Measurements from ENCODE around the gene HPS1.

The HPS1 gene

GRCh38 chr10:98377001-98377400, 69.7 kb downstream of the HPS1 start:
- TF ChIP-seq, protein P1, sequence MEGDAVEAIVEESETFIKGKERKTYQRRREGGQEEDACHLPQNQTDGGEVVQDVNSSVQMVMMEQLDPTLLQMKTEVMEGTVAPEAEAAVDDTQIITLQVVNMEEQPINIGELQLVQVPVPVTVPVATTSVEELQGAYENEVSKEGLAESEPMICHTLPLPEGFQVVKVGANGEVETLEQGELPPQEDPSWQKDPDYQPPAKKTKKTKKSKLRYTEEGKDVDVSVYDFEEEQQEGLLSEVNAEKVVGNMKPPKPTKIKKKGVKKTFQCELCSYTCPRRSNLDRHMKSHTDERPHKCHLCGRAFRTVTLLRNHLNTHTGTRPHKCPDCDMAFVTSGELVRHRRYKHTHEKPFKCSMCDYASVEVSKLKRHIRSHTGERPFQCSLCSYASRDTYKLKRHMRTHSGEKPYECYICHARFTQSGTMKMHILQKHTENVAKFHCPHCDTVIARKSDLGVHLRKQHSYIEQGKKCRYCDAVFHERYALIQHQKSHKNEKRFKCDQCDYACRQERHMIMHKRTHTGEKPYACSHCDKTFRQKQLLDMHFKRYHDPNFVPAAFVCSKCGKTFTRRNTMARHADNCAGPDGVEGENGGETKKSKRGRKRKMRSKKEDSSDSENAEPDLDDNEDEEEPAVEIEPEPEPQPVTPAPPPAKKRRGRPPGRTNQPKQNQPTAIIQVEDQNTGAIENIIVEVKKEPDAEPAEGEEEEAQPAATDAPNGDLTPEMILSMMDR (IDR thresholded peaks at IDR 0.05; ENCODE audit: low read depth, low read length) = no peak
- no peak for DNase-seq (ENCODE audit: low read depth, low spot score)
- in situ Hi-C loops (cut with HindIII; ENCODE audit: low sequenced_read_pairs) = no loop called here
- H3K4me3 ChIP-seq (ENCODE audit: low read depth, low read length) = no peak overlapping the region

DNA sequence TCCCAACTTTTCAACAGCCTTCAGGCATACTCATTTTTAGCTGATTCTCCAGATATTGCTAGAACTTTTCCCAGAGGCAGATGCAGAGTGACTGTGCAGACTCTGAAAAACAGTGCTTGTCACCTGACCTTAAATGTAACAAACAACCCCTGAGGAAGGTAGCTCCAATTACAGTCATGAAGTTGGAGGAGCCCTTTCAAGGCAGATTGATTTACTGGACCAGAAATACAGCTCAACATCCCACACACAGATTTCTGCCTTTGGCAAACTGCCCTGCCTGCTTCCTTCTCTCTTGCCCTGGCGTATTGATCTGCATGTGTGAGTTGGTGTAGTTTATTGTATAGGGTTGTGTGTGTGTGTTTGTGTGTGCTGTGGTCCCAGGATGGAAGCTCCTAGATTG, 70.2 kb downstream of the HPS1 start:
- DNase-seq (ENCODE audit: low read depth, low spot score) = no peak
- TF ChIP-seq, protein P1 (IDR thresholded peaks at IDR 0.05; ENCODE audit: low read depth, low read length) = no peak
- in situ Hi-C loops (cut with HindIII; ENCODE audit: low sequenced_read_pairs) = no loop called here
- no peak overlapping the region for H3K4me3 ChIP-seq (ENCODE audit: low read depth, low read length)

DNA sequence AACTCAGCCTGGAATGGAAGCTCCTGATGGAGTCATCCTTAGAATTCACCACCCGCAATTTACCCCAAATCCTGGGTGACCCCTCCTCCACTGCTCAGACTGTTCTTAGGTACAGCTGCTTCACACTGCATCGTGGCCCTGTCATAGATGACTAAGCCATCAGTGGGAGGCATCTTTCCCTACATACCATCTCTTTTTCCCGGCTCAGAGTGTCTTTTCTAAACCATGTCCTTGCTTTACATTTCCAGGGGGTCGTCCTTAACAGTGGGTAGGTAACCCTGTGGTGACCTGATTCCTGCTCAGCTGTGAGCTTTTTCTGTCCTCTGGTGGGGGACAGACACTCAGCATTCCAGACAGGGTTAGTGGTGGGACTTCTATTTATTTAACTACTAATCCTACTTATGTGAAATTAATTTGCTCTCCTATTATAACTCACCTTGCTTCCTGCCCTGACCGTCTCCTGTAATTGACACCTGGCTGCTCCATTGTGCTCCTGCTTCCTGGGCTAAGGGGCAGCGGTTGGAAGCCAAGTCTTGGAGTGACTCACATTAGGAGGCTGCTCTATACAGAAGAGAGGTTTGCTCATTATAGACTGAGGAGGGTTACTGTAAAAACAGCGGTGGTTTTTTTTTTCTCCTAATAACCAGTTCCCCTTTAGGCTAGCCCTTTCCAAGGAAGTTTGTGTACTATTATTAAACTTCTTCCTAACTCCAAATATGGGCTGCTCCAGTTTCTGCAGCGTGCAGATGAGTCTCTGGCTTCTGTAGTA, 72.3 kb downstream of the HPS1 start:
- no peak overlapping the region for H3K4me3 ChIP-seq (ENCODE audit: low read depth, low read length)
- in situ Hi-C loops (cut with HindIII; ENCODE audit: low sequenced_read_pairs) = no loop called here
- DNase-seq (ENCODE audit: low read depth, low spot score) = peak; percentile 68
- TF ChIP-seq, protein P1 (IDR thresholded peaks at IDR 0.05; ENCODE audit: low read depth, low read length) = no peak

GRCh38 chr10:98373260-98374040, 73.3 kb downstream of the HPS1 start:
- no peak for DNase-seq (ENCODE audit: low read depth, low spot score)
- no peak overlapping the region for H3K4me3 ChIP-seq (ENCODE audit: low read depth, low read length)
- in situ Hi-C loops (cut with HindIII; ENCODE audit: low sequenced_read_pairs) = no loop called here
- TF ChIP-seq, protein P1 (IDR thresholded peaks at IDR 0.05; ENCODE audit: low read depth, low read length) = no peak

DNA sequence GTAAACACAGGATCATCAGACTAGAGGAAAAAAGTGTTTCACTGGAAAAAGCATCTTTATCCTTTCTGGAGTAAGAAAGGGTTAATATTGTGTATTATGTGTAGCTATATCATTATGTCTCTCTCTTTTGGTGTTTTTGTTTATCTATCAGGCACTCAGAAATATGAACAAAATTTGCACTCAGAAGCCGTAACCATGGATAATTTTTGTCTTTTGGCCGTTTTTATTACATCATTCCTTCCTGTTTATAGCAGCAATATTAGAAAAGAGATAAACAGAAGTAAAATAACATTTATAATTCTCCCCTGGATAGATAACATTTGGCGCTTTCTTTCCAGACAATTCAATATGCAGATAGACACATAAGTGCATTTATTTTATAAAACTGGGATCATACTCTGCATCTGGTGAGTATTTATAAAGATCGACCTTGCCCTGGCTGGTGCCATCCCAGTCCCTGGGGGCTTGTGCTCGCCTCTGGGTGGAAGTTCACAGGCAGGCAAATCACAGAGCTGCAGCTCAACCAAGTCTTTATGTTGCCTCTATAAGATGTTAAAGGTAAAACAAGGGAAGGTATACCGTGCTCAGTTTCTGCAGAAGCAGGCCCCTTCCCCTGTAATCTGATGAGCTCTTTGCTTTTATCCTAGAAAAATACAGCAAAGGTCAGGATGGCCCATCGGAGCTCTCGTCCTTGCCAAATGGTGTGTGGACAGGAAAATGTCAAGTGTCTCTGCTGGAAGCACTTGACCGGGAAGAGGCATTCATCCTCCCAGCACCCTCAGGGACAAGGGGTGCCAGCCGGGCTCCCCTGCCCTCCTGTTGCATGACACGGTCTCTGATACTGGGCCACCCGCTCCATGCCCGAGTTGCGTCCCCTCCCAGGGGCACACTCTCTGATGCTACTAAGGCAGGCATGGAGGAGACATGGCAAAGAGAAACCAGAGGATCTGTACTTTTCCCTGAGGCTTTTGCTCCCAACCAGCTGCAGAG, 75.6 kb downstream of the HPS1 start:
- in situ Hi-C loops (cut with HindIII; ENCODE audit: low sequenced_read_pairs) = no loop called here
- DNase-seq (ENCODE audit: low read depth, low spot score) = no peak
- no peak overlapping the region for H3K4me3 ChIP-seq (ENCODE audit: low read depth, low read length)
- TF ChIP-seq, protein P1 (IDR thresholded peaks at IDR 0.05; ENCODE audit: low read depth, low read length) = no peak

GRCh38 chr10:98369801-98370200, 76.9 kb downstream of the HPS1 start:
- in situ Hi-C loops (cut with HindIII; ENCODE audit: low sequenced_read_pairs) = no loop called here
- H3K4me3 ChIP-seq (ENCODE audit: low read depth, low read length) = no peak overlapping the region
- DNase-seq (ENCODE audit: low read depth, low spot score) = no peak
- TF ChIP-seq, protein P1 (IDR thresholded peaks at IDR 0.05; ENCODE audit: low read depth, low read length) = no peak

Data from astrocyte of the spinal cord (primary cell).